ENCODE measurements around the gene ZMYM1.
A peak's percentile ranks its signal among the peaks of the same experiment; 100 is the strongest.
"Not testable (repeated sequence)": the region's sequence is repeated elsewhere in the genome, so short reads cannot be mapped to it uniquely, and the experiment has no call there.

Gene ZMYM1

DNA sequence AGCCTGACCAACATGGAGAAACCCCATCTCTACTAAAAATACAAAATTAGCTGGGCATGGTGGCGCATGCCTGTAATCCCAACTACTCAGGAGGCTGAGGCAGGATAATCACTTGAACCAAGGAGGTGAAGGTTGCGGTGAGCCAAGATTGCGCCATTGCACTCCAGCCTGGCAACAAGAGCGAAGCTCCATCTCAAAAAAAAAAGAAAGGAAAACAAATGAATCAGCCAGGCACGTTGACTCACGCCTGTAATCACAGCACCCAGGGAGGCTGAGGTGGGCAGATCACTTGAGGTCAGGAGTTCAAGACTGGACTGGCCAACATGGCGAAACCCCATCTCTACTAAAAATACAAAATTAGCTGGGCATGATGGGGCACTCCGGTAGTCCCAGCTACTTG is 2.8 kb upstream of the ZMYM1 start:
- DNase-seq (ENCODE audit: low spot score): not testable (repeated sequence)

DNA sequence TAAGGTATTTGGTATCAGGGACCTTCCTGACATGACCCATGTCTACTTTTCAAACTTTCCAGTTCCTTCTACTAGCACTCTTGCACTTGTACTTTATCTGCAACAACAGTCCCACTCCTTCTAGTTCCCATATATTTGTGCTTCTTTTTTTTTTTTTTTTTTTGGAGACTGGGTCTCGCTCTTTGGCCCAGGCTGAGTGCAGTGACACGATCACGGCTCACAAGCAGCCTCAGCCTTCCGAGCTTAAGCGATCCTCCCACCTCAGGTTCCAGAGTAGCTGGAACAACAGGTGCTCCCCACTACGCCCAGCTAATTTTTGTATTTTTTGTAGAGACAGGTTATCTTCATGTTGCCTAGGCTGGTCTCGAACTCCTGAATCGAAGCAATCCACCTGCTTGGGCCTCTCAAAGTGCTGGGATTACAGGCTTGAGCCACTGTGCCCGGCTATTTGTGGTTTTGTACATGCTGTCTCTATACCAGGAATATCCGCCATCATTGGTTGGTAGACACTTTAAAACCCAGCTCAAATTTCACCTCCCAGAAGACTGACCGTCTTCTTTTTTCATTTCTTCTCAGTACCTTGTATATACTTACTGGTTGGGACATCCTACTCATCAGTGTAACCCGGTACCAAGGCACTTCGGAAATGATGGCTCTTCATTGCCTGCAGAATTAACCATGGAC is 1.1 kb downstream of the ZMYM1 start:
- no peak for DNase-seq (ENCODE audit: low spot score)

DNA sequence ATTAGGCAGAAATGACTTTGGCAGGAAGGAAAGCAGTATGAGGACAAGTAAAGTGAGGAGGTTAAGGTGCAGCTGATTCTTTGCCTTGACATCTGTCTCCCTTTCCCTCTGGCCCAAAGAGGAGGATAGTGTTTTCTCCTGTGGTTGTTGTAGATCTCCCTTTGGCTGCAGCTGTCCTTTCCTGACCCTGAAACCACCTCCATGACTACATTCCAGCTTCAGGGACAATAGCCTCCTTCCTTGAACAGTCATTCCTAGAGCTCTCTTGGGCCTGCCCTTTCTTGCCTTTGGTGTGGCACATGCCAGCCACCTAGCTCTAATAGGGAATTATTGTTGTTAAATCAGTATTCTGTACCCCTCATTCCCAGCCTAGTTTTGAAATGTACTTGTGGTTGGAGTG is 6.2 kb downstream of the ZMYM1 start:
- peak; percentile 12 for DNase-seq (ENCODE audit: low spot score)

DNA sequence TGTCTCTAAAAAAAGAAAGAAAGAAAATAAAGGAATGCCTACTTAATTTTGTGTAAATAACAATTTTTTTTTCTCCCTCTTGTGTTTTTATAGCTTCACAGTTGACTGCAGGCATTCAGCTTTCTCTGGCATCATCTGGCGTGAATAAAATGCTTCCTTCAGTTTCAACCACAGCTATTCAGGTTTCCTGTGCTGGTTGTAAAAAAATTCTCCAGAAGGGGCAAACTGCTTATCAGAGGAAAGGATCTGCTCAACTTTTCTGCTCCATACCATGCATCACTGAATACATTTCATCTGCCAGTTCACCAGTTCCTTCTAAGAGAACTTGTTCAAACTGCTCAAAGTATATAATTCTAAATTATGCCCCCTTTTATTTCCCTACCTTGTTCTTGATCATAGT is 18.0 kb downstream of the ZMYM1 start:
- DNase-seq (ENCODE audit: low spot score): peak; percentile 7

DNA sequence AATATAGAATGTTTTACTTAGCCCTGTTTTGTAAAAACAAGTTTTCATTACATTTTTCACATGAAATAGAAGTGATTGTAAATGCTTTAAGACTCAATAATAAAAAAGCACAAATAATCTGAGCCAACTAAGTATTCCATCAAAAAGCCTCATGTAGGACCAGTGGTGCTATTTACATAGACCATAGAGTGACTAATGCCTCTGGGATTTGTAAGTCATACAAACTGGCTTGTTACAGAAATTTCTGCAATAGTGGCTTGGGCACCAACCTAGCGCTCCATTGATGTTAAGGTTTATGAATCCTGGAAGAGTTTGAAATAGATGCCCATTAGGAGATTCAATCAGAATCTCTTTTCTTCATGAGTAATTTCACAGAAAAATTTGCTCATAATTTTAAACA is 31.9 kb downstream of the ZMYM1 start:
- DNase-seq (ENCODE audit: low spot score): peak; percentile 45

DNA sequence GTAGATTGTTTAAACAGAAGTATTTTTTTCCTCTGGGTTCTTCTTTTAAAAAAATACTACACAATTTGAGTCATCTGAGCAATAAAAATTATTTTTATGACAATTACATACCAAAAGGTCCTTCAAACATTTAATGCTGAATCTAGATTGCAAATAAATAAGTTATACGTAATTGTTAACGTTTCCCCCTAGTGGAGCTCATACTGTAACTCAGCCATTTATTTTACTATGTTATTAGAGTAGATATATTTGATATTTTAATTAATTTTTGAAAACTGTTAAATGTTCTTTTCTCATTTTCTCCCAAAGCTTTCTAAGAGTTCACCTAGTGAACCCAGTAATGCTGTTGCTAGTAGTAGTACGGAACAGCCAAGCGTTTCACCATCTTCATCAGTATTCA is 33.5 kb downstream of the ZMYM1 start:
- DNase-seq (ENCODE audit: low spot score): no peak

DNA sequence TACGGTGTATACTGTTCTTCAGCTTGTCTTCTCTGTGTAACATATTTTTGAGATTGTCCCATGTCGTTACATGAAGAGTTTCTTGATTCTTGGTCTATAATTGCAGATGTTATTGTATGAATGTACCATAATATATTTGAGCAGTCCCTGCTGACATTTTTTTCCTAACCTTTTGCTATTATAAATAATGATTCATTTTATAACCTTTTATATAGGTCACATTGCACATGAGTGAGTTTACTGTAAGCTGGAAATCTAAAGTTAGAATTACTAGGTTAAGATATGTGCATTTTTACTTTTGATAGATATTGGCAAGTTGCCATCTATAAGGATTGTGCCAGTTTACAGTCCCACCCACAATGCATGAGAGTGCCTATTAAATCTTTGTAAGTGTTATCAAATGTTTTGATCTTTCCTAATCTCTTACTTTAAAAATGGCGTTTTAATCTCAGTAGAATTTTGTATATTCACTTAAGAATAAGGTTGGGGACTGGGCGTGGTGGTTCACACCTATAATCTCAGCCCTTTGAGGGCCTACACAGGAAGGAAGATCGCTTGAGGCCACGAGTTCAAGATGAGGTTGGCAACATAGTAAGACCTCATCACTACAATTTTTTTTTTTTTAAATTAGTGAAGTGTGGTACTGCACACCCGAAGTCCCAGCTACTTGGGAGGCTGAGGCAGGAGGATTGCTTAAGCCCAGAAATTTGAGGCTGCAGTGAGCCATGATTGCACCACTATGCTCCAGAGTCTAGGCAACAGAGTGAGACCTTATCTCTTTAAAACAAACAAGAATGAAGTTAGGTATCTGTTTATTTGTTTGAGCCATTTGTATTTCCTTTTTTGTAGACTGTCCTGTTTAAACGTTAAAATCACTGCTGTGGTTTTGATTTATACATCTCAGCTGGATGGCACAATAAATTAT is 36.5 kb downstream of the ZMYM1 start:
- DNase-seq (ENCODE audit: low spot score): no peak

DNA sequence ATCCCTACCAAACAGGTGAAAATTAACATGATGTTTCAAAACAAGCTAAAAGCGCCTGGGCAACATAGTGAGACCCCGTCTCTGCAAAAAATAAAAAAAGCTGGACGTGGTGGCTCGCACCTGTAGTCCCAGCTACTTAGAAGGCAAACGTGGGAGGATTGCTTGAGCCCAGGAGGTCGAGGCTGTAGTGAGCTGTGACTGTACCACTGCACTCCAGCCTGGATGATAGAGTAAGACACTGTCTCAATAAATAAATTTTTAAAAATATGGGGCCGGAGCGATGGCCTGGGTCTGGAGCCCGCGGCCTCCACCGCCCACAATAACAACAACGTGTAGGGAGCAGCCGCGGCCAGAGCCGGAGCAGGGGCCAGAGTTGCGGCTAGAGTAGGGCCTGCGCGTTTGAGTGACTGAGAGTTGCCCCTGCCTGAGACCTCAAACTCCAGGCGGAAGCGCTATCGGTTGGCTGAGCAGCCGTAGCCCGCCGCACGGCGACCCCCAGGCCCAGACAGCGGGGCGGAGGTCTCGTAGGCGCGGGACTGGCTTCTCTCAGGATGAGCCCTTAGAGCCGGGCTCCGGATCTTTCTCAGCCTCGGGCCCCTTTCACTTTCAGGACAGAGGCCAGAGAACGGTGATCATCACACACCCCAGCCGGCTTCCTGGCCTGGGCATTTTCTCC is 41.4 kb downstream of the ZMYM1 start:
- peak; percentile 53 for DNase-seq (ENCODE audit: low spot score)

DNA sequence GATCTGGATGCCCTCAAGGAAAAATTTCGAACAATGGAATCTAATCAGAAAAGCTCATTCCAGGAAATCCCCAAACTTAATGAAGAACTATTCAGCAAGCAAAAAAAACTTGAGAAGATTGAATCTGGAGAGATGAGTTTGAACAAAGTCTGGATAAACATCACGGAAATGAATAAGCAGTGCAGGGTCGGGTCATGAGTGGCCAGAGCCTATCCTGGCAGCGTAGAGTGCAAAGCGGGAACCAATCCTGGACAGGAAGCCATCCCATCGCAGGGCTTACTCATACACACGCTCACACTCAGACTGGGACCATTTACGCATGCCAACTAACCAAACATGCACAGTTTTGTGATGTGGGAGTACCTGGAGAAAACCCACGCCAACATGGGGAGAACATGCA is 43.1 kb downstream of the ZMYM1 start:
- no peak for DNase-seq (ENCODE audit: low spot score)

DNA sequence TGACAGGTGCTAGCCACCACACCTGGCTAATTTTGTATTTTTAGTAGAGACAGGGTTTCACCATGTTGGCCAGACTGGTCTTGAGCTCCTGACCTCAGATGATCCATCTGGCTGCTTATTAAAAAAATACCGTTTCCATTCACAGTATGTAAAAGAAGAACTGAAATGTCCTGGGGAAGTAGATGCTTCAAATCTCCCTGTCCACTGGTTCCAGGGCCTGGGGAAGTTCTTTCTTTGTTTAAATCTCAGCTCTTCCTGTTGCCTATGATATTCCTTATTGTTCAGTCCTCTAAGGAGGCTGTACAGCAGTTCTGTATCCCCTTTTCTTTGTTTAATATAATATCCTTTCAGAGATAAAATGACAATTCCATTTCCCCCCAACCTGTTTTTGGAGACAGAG is 47.4 kb downstream of the ZMYM1 start:
- DNase-seq (ENCODE audit: low spot score): no peak

DNA sequence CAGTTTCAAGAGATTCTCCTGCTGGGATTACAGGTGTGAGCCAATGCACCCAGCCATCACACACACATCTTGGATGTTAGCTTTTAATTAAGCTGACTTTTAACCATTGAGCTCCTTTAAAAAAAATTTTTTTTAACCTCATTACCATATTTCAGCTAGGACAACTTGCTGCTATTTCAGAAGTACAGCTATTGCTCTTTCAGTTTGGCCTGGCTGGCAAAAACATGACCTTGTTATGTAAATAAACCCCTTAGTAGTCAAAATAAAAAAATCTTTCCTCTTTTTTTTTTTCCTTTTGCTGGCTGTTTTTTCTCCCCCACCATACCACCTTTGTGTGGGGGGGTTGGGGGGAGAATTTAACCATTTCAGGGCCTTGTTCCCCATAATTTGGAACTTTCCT is 49.9 kb downstream of the ZMYM1 start:
- DNase-seq (ENCODE audit: low spot score): no peak

DNA sequence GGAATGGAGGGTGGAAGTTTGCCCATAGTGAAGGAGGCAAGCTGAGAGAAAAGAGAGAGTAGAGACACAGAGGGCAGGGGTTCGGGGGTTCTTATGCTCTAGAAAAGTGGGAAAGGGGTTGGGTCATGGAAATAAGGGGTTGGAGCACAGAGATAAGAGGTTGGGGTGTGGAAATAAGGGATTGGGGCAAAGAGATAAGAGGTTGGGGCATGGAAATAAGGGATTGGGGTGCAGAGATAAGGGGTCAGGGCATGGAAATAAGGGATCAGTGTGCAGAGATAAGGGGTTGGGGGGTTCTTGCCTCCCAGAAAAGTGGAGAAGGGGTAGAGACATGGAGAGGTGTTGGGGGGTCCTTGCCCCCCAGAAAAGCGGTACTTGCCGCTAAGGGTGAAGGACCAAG is 57.6 kb downstream of the ZMYM1 start:
- DNase-seq (ENCODE audit: low spot score): no peak

DNA sequence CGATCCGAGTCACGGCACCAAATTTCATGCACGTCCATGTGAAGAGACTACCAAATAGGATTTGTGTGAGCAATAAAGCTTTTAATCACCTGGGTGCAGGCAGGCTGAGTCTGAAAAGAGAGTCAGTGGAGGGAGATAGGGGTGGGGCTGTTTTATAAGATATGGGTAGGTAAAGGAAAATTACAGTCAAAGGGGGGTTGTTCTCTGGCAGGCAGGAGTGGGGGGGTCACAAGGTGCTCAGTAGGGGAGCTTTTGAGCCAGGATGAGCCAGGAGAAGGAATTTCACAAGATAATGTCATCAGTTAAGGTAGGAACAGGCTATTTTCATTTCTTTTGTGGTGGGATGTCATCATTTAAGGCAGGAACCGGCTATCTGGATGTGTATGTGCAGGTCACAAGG is 58.4 kb downstream of the ZMYM1 start:
- not testable (repeated sequence) for DNase-seq (ENCODE audit: low spot score)

DNA sequence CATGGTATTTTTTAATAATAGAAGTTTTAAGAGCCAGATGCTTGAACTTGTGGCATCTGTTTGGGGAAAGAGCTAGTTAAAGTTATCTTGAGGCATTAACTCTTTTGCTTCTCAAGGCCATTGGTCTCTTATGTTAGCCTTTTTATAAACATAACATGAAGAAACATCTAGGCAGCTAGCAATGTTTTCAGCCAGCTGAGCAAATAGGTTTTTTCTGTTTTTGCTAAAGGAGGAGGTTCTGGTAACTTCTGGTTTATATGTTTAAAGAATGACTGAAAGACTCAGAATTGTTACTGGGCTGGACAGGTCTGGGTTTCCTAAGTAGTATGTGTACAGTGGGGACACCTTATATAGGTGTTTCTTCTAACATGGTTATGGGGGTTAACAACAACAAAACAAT is 63.1 kb downstream of the ZMYM1 start:
- DNase-seq (ENCODE audit: low spot score): not testable (repeated sequence)

DNA sequence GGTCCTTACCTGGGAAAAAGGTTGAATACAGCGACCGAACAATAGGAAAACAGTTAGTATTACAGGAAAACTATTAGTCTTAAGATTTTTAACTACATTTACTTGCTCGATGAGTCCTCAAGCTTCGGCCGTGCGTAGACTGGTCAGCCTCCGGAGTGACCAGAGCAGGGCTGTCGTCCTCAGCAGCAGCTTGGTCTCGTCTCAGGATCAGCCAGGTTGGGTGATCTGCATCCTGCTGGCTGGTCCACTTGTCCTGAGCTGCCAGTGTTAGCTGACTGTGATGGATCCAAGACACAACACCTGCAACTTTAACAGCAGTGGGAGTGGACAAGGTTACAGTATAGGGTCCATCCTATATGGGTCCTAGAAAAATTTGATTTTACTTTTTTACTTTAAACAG is 63.5 kb downstream of the ZMYM1 start:
- not testable (repeated sequence) for DNase-seq (ENCODE audit: low spot score)

DNA sequence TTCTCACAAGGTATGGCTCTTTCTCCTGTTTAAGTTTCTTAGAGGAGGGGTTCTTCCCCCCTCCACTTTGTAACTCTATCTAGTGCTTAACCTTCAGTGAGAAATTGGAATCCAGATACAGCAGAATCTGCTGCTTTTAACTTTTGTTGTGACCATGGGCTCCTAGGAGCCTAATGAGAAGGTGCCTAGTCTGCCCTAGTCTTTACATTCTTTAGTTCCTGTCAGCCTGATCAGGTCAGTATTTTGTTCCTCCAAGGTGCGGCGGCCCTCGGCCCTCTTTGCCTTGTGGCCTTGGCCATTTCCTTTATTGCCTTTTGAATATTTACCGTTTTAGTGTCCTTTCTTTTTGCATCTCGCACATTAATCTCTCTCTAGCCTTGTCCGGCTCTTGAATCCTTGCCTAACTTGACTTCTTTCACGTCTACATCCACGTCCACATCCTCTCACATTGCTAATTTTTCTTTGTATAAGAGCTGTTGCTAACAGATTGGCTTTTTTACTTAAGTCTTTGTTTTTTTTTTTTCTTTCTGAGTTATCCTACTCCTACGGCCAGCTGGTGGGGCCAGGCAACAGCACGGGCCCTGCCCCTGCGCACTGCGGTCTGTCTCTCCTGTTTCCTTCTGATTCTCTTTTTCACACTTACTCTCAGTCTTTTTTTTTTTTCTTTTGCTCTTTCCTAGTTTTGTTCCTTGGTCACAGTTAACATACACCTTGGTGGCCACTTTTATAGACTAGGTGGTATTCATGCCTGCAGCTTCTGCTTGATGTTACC is 64.7 kb downstream of the ZMYM1 start:
- no peak for DNase-seq (ENCODE audit: low spot score)

DNA sequence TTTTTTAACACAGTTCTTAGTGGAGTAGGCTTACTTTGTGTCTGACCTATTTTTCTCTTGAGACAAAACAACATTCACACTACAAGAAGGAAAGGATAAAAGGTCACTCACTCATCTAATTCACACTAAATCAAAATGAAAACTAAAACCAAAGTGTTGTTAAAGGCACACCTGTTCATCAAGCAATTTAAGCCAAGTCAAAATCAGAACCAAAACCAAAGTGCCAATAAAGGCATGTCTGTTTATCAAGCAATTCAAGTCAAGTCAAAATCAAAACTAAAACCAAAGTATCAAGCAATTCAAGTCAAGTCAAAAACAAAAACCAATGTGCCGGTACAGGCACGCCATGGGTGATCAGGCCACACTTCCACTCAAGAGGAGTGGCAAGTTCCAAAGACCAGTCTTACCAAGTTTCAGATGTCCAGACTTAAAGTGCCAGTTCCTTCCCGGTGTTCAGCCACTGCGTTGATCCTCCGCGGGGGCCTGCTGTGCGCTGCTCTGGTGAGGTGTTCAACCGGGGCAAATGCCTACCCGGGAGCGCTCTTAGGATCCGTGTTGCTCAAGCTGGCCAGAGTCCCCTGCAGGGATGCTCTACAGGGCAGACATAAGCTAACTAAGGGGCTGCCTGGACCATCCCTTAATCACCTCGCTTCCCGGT is 66.8 kb downstream of the ZMYM1 start:
- DNase-seq (ENCODE audit: low spot score): not testable (repeated sequence)

DNA sequence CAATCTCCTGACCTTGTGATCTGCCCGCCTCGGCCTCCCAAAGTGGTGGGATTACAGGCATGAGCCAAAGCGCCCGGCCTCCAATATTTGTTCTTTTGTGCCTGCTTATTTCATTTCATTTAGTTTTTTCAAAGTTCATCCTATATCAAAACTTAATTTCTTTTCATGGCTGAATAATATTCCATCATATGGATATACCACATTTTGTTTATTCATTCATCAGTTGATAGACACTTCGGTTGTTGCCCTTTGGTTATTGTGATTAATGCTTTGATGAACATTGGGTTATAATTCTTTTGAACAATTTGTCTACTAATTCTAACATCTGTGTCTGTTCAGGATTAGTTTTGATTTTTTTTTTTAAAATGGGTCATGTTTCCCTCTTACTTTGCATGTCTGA is 72.0 kb downstream of the ZMYM1 start:
- no peak for DNase-seq (ENCODE audit: low spot score)

DNA sequence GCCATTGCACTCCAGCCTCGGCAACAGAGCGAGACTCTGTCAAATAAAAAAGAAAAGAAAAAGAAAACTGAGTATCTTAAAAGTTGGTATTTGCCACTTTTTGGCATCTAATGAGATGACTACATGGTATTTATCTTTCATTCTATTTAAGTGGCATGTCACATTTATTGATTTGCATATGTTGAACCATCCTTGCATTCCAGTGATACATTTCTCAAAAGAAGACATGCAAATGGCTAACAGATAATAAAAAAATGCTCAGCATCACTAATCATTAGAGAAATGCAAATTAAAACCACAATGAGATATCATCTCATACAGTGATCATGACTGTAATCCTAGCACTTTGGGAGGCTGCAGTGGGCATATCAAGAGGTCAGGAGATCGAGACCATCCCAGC is 85.7 kb downstream of the ZMYM1 start:
- no peak for DNase-seq (ENCODE audit: low spot score)
